SJSA1 (cell line): ENCODE data around the gene CHAD. TPM values are rescaled to one million over a fixed set of nuclear protein-coding genes. Genes with fewer than 3 reads are reported as not detected.
A peak's percentile ranks its signal among the peaks of the same experiment; 100 is the strongest.
"Not testable (repeated sequence)": the region's sequence is repeated elsewhere in the genome, so short reads cannot be mapped to it uniquely, and the experiment has no call there.

Experiments
- DNase-seq, 2 experiments: peaks; one replicate each; pipeline ENCODE4 v3.0.0-alpha.2; 2015 to 2020; ENCODE audit warnings: low spot score in 2 of 2, low read depth in 1 of 2
- H3K27ac ChIP-seq: fragments of 250-450 bp; sonication (Bioruptor Pico); 2 replicates; pipeline ENCODE4 v1.5.1; 2020; ENCODE audit warnings: mild to moderate bottlenecking, moderate library complexity
- H3K27me3 ChIP-seq: fragments of 250-450 bp; sonication (Bioruptor Pico); replicated peaks from 2 replicates; pipeline ENCODE4 v1.5.1; 2020; ENCODE audit warnings: mild to moderate bottlenecking, moderate library complexity
- H3K36me3 ChIP-seq: fragments of 250-450 bp; sonication (Bioruptor Pico); 2 replicates; pipeline ENCODE4 v1.5.1; 2020; ENCODE audit warnings: mild to moderate bottlenecking
- H3K4me1 ChIP-seq: fragments of 250-450 bp; sonication (Bioruptor Pico); replicated peaks from 2 replicates; pipeline ENCODE4 v1.6.1; 2021; ENCODE audit warnings: mild to moderate bottlenecking
- H3K4me3 ChIP-seq: fragments of 250-450 bp; sonication (Bioruptor Pico); 2 replicates; pipeline ENCODE4 v1.5.1; 2020; ENCODE audit warnings: mild to moderate bottlenecking
- H3K9me3 ChIP-seq: fragments of 250-450 bp; sonication (Bioruptor Pico); replicated peaks from 2 replicates; pipeline ENCODE4 v1.5.1; 2020; ENCODE audit warnings: mild to moderate bottlenecking
- total RNA-seq: library from RNA; depleted of rRNA; stranded (reverse); fragments of >200 nt; shearing (Covaris generic); gene quantifications from 2 replicates; pipeline ENCODE4 v1.2.3, GENCODE V29; 2014; rRNA removed

Gene CHAD
- total RNA-seq, 1 experiment from 2014 or later = not detected

- no peak overlapping the region for H3K4me3 ChIP-seq
- DNase-seq = no peak
- no peaks in the 10 kb centered on the region for H3K27me3 ChIP-seq
- H3K9me3 ChIP-seq = no peaks in the 10 kb centered on the region
- H3K4me1 ChIP-seq = peaks cover 42% of the 10 kb centered on the region
- H3K36me3 ChIP-seq = no peaks in the 10 kb centered on the region
- no peak overlapping the region for H3K27ac ChIP-seq
These were observed 45.9 kb downstream of the CHAD start for GRCh38 chr17:50422738-50423137.

DNA sequence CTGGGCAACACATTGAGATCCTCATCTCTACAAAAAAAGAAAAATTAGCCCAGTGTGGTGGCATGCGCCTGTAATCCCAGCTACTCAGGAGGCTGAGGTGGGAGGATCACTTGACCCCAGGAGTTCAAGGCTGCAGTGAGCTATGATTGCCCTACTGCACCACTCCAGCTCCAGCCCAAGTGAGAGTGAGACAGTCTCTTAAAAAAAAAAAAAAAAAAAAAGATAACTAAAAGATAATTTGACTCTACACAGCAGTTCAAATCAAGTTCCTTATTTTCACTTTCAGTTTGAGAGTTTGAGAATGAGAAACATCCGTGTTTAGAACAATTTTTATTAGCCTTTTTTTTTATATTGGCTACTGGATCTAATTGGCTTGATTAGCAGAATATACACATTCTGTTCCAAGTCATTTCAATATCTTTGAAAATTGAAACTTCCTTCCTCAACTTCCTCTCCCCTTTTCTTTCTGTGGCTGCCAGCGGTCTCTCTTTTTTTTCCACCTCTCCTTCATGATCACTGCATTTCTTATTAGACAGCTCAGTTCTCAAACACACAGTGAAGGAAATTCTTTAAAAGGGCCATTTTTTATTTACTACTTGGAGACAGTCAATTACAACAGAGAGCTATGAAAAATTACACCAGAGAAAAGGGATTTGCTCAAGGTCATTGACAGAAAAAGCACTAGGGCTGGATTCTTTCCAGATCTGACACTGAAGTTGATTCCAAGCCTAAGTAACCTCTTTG lies 47.2 kb downstream of the CHAD start:
- Histone ChIP-seq H3K4me1 (peaks cover 31% of the 10 kb centered on the region), H3K27ac (no peak overlapping the region), H3K27me3 (no peaks in the 10 kb centered on the region), H3K4me3 (peak overlapping the region; percentile 8), H3K9me3 (no peaks in the 10 kb centered on the region), H3K36me3 (no peaks in the 10 kb centered on the region)
- DNase-seq = peak in 1 of 2 experiments; percentile 52

DNA sequence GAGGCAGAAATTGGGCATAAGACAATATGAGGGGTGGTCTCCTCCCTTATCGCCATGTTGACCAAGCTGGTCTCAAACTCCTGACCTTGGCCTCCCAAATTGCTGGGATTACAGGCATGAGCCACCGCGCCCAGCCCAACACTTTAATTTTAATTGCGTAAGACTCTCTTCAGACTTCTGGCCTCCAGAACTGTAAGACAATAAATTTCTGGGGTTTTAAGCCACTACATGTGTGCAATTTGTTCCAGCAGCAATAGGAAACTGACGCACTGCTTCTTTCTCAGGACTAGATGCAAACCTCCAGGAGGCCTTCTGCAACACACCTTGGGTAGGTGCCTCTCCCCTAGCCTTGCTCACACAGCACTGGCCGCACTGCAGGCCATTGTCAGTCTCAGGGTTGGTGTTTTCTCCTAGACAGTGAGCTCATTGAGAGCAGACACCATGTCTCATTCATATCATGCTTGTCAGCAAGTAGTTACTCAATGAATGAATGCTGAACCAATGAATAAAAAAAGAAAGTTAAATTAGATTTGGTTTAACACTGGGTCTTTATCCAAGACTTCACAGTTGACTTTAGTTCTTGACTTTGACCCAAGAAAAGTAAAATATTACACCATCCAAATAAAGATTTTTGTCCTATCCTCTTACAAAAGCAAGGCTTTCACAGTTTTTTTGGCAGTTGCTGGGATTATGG lies 48.1 kb downstream of the CHAD start:
- no peak overlapping the region for H3K27ac ChIP-seq
- H3K9me3 ChIP-seq = no peaks in the 10 kb centered on the region
- no peaks in the 10 kb centered on the region for H3K27me3 ChIP-seq
- H3K4me3 ChIP-seq = no peak overlapping the region
- no peak for DNase-seq
- no peaks in the 10 kb centered on the region for H3K36me3 ChIP-seq
- peaks cover 27% of the 10 kb centered on the region for H3K4me1 ChIP-seq

DNA sequence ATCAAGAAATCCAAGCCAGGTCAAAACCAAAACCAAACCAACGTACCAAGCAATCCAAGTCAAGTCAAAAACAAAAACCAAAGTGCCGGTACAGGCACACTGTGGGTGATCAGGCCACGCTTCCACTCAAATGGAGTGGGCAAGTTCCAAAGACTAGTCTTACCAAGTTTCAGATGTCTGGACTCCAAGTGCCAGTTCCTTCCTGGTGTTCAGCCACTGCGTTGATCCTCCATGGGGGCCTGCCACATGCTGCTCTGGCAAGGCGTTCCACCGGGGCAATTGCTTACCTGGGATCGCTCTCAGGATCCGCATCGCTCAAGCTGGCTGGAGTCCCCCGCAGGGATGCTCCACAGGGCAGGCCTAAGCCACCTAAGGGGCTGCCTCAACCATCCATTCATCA lies 49.1 kb downstream of the CHAD start:
- not testable (repeated sequence) for H3K4me3 ChIP-seq, H3K36me3 ChIP-seq, H3K9me3 ChIP-seq, H3K27me3 ChIP-seq, DNase-seq, H3K27ac ChIP-seq
- peaks cover 21% of the 10 kb centered on the region for H3K4me1 ChIP-seq

DNA sequence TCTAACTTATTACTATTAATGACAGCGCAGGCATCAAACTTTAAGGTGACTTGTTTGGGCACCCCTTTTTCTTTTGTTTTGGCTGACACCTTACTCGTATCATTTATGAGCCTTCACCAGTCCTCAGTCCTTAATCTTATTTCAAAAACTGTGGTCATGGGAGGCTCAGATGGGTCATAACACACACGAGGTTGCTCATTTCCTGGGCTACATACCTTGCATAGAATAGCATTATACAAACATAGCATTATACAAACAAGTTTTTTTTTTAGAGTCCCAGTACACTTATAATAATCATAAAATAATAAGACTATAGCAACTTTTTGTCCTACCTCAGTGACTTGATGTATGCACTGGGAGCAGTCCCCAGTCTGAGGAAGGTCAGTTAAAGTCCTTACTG lies 53.9 kb downstream of the CHAD start:
- Histone ChIP-seq H3K27me3 (peaks cover 4% of the 10 kb centered on the region; the same call in 1 of the 2 replicates), H3K9me3 (no peaks in the 10 kb centered on the region; the same call in 1 of the 2 replicates), H3K4me1 (peaks cover 3% of the 10 kb centered on the region; the same call in 1 of the 2 replicates), H3K27ac (no peak overlapping the region), H3K36me3 (no peaks in the 10 kb centered on the region), H3K4me3 (no peak overlapping the region)
- DNase-seq = no peak

Other genes starting within 250 kb of the CHAD start
- gene TMEM92, start 194.4 kb downstream of the CHAD start, total RNA-seq = 0.05 TPM in 1 of 2 replicates, not detected in the other
- gene XYLT2, start 122.8 kb downstream of the CHAD start, total RNA-seq = 27.7 and 41.8 TPM in 2 replicates
- 88.5 and 115 TPM in 2 replicates for gene MRPL27, start 95.7 kb downstream of the CHAD start, total RNA-seq
- gene EME1, start 95.7 kb downstream of the CHAD start, total RNA-seq = 24.1 and 54.5 TPM in 2 replicates
- gene LRRC59, start 71.4 kb downstream of the CHAD start, total RNA-seq = 321 and 329 TPM in 2 replicates
- 14.9 and 26.5 TPM in 2 replicates for gene ACSF2, start 42.7 kb downstream of the CHAD start, total RNA-seq
- 10.0 and 15.8 TPM in 2 replicates for gene RSAD1, start 10.0 kb upstream of the CHAD start, total RNA-seq
- gene MYCBPAP, start 39.6 kb upstream of the CHAD start, total RNA-seq = not detected in 2 replicates
- gene EPN3, start 63.9 kb upstream of the CHAD start, total RNA-seq = 0.03 TPM in 1 of 2 replicates, not detected in the other
- gene SPATA20, start 78.3 kb upstream of the CHAD start, total RNA-seq = 35.7 and 50.7 TPM in 2 replicates
- gene CACNA1G, start 91.8 kb upstream of the CHAD start, total RNA-seq = 0.13 TPM in 1 of 2 replicates, not detected in the other
- gene ABCC3, start 166.0 kb upstream of the CHAD start, total RNA-seq = 7.6 and 9.6 TPM in 2 replicates
- gene ANKRD40, start 239.0 kb upstream of the CHAD start, total RNA-seq = 69.1 and 83.1 TPM in 2 replicates